ENCODE measurements around the gene POU6F2.

POU6F2 gene

GRCh38 chr7:39252916-39253315 is 275.2 kb downstream of the POU6F2 start:
- DNase-seq (ENCODE audit: low spot score), result no peak

GRCh38 chr7:39259391-39260003 is 281.8 kb downstream of the POU6F2 start:
- DNase-seq (ENCODE audit: low spot score), result no peak

GRCh38 chr7:39260279-39260844 is 282.7 kb downstream of the POU6F2 start:
- DNase-seq (ENCODE audit: low spot score), result no peak

- no peak for DNase-seq (ENCODE audit: low spot score)
Measured at GRCh38 chr7:39261771-39262170, 284.1 kb downstream of the POU6F2 start.

GRCh38 chr7:39265641-39266591 is 288.2 kb downstream of the POU6F2 start:
- no peak for DNase-seq (ENCODE audit: low spot score)

GRCh38 chr7:39269034-39269433 is 291.3 kb downstream of the POU6F2 start:
- DNase-seq (ENCODE audit: low spot score), result no peak

GRCh38 chr7:39270018-39270417 is 292.3 kb downstream of the POU6F2 start:
- no peak for DNase-seq (ENCODE audit: low spot score)

- DNase-seq (ENCODE audit: low spot score), result peak; percentile 16
Measured at GRCh38 chr7:39271402-39271801, 293.7 kb downstream of the POU6F2 start.

- DNase-seq (ENCODE audit: low spot score), result no peak
Measured at GRCh38 chr7:39272111-39272510, 294.4 kb downstream of the POU6F2 start.

GRCh38 chr7:39272691-39273090 is 295.0 kb downstream of the POU6F2 start:
- no peak for DNase-seq (ENCODE audit: low spot score)

GRCh38 chr7:39280337-39280736 is 302.6 kb downstream of the POU6F2 start:
- no peak for DNase-seq (ENCODE audit: low spot score)

- no peak for DNase-seq (ENCODE audit: low spot score)
Measured at GRCh38 chr7:39285256-39285655, 307.5 kb downstream of the POU6F2 start.

- no peak for DNase-seq (ENCODE audit: low spot score)
Measured at GRCh38 chr7:39288303-39288702, 310.6 kb downstream of the POU6F2 start.

GRCh38 chr7:39291628-39292410 is 314.1 kb downstream of the POU6F2 start:
- no peak for DNase-seq (ENCODE audit: low spot score)

- DNase-seq (ENCODE audit: low spot score), result no peak
Measured at GRCh38 chr7:39293056-39293823, 315.5 kb downstream of the POU6F2 start.

- no peak for DNase-seq (ENCODE audit: low spot score)
Measured at GRCh38 chr7:39294022-39294421, 316.3 kb downstream of the POU6F2 start.

- no peak for DNase-seq (ENCODE audit: low spot score)
Measured at GRCh38 chr7:39295796-39296195, 318.1 kb downstream of the POU6F2 start.

- no peak for DNase-seq (ENCODE audit: low spot score)
Measured at GRCh38 chr7:39299695-39300094, 322.0 kb downstream of the POU6F2 start.

- no peak for DNase-seq (ENCODE audit: low spot score)
Measured at GRCh38 chr7:39300276-39300675, 322.6 kb downstream of the POU6F2 start.

GRCh38 chr7:39301543-39301942 is 323.8 kb downstream of the POU6F2 start:
- DNase-seq (ENCODE audit: low spot score), result no peak

- DNase-seq (ENCODE audit: low spot score), result no peak
Measured at GRCh38 chr7:39304178-39304577, 326.5 kb downstream of the POU6F2 start.
